HG03060 (cell line): ENCODE data around the gene PTPN1.
"Not testable (repeated sequence)": the region's sequence is repeated elsewhere in the genome, so short reads cannot be mapped to it uniquely, and the experiment has no call there.

ENCODE experiments used
- ATAC-seq: cut with Tn5 transposase; IDR thresholded peaks from one replicate; pipeline ENCODE4 v1.9.1; 2021; ENCODE audit warnings: low read depth, moderate number of reproducible peaks; ENCODE audit not compliant: unreplicated experiment

Gene PTPN1

GRCh38 chr20:50550531-50550930, 40.3 kb downstream of the PTPN1 start:
- ATAC-seq: no peak

GRCh38 chr20:50551288-50551687, 41.1 kb downstream of the PTPN1 start:
- no peak for ATAC-seq

DNA sequence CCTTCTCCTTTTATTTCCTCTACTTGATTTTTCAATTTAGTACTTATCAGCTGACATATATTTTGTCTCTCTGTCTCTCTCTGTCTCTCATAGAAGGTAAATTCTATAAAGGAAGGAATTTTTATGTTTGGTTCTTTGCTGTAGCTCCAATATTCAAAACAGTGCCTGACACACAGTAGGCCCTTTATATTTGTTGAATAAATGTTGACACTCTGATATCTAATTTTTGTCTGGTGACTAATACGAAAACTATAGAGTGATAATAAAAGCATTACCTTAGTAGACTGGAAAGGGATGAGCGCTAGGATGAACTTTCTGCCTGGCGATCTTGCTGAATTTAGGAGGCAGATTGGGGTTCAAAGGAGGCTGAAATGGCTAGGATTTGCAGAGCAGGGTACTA, 42.8 kb downstream of the PTPN1 start:
- no peak for ATAC-seq

GRCh38 chr20:50554694-50555579, 44.8 kb downstream of the PTPN1 start:
- no peak for ATAC-seq

DNA sequence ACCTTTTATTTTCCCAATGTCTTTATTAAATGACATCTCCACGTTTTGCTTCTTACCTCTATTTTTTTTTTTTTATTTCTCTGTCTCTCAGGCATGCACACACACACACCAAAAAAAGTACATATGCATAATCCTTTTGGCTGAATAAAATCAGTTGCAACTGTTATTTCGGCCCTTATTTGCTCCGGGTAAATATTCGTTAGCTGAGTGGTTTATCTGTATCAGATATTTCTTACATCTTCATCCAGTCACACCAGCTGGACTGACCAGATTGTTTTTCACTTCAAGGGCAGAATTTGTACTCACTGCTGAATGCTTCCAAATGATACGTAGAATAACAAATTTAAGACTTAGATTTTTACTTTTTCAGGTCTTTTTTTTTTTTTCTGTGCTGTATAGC, 45.5 kb downstream of the PTPN1 start:
- ATAC-seq: no peak

DNA sequence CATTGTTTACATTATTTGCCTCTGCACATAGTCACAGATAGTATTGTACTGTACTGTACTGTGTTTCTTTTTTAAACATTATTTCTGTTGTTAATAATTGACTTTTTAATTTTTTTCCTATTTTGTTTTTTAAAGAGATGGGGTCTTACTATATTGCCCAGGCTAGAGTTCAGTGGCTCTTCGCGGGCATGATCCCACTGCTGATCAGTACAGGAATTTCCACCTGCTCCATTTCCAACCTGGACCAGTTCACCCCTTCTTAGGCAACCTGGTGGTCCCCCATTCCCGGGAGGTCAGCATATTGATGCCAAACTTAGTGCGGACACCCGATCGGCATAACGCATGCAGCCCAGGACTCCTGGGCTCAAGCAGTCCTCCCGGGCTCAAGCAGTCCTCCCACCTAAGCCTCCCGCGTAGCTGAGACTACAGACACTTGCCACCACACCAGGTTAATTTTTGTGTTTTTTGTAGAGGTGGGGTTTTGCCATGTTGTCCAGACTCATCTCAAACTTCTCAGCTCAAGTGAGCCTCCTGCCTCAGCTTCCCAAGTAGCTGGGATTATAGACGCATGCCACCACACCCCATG, 47.5 kb downstream of the PTPN1 start:
- ATAC-seq: no peak

- ATAC-seq: no peak
These were observed 48.3 kb downstream of the PTPN1 start for GRCh38 chr20:50558483-50558925.

DNA sequence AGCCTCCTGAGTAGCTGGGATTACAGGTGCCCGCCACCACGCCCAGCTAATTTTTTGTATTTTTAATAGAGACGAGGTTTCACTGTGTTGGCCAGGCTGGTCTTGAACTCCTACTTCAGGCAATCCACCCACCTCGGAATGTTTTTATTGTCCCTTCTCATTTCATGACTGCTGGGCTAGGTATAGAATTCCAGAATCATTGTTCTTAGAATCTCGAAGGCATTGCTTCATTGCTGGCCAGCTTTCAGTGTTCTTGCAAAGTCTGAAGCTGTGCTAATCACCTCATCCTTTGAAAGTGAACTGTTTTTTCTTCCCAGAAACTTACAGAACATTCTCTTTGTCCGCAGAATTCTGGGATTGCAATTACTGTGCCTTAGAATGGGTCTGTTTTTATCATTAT, 49.0 kb downstream of the PTPN1 start:
- no peak for ATAC-seq

DNA sequence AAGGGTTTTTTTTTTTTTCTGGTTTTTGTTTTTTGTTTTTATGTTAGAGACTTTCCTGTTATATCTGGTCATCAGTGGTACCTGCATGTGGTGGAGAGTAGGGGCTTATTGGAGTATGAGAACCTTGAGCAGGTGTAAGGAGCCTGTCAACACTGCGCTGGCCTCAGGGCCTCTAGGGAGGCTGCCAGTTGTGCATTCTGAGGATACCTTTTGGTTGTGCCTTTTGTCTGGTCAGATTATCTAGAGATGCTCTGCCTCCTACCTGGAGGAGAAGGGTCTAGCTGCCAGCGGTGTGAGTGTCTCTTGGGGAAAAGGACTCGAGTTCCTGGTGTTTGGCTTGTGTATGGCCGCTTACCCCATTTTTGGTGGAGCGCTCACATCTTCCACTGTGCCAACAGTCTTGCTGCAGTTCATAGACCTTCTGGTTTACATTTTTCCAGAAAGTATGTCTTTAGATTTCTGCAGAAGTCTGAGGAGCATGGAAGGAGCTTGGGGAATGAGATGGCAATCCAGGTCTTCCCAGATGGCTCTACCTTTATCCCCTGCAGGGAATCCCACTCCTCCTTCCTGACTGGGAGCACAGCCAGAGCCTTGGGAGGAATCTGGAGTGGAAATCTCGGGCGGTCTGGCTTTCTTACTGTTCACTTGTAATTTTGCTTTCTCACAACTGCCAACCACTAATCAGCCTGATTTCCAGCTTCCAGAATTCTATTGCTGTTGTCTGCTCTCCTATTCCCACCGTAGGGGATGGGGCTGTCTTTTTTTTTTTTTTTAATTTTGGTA, 49.9 kb downstream of the PTPN1 start:
- ATAC-seq: no peak

DNA sequence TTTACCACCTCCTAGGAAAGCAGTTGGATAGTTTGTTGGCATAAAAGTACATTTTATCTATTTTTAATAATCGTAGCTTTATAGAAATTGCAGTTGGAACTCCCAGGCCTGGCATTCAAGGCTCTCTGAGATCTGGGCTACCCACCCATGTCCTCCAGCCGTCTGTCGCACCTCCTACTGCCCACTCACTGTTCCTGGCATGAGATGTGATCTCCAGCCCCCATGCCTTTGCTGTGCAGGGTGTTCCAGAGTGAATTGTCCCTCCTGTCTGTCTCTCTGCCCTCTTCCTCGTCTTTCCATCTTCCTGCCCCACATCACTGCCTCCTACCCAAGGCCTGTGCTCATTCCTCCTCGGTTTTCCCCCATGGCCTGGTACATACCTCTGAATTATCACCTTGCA, 50.7 kb downstream of the PTPN1 start:
- no peak for ATAC-seq

DNA sequence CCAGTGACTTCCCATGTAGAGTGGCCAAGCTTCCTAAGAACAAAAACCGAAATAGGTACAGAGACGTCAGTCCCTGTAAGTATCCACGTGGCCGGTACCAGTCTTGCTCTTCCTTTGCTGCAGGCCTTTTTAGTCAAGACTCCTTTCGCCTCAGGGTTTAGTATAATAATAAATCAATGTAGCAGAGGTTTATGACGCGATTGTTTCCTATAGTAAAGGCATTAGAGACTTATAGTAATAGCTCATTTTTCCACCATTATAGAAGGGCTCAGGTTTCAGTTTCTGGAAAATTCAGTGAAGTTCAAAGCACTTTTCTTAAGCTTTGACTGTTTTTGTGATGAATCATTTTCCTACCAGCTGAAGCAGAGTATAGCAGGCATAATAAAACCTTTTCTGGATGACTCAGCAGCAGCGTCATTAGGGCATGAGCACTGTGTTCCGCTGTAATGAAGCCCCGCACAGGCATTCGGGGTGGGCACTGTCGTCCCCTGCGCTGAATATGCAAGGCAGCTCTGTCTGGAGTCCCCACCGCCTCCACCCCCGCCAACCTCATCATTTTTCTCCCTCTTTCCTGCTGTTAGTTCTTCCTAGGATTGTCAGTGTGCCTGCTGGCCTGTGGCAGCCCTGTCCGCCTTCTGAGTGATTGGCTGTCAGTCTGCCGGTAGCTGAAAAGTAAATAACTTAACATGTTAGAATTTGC, 51.3 kb downstream of the PTPN1 start:
- ATAC-seq: no peak

DNA sequence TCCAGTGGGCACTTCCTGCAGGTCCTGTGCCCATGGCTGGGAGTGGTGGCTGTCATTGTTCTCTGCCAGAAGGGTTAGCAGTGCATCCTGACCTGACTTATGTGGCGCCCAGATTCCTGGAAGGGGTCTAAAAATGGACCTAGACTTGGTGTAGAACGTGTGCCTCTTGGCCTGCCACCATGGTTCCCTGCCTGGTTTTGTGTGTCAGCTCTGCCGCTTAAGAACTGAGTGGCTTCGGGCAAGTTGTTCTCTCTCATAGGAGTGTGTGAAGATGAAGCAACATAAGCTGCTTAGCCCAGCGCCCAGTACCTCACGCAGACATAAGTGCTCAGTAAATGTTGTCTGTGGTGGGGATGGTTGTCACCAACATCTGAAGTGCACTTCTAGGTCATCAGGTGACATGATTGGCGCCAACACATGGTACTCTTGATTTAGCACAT, 52.1 kb downstream of the PTPN1 start:
- ATAC-seq: no peak

- no peak for ATAC-seq
These were observed 53.2 kb downstream of the PTPN1 start for GRCh38 chr20:50563133-50563944.

GRCh38 chr20:50565383-50565782, 55.2 kb downstream of the PTPN1 start:
- no peak for ATAC-seq

- no peak for ATAC-seq
These were observed 55.7 kb downstream of the PTPN1 start for GRCh38 chr20:50565871-50566270.

DNA sequence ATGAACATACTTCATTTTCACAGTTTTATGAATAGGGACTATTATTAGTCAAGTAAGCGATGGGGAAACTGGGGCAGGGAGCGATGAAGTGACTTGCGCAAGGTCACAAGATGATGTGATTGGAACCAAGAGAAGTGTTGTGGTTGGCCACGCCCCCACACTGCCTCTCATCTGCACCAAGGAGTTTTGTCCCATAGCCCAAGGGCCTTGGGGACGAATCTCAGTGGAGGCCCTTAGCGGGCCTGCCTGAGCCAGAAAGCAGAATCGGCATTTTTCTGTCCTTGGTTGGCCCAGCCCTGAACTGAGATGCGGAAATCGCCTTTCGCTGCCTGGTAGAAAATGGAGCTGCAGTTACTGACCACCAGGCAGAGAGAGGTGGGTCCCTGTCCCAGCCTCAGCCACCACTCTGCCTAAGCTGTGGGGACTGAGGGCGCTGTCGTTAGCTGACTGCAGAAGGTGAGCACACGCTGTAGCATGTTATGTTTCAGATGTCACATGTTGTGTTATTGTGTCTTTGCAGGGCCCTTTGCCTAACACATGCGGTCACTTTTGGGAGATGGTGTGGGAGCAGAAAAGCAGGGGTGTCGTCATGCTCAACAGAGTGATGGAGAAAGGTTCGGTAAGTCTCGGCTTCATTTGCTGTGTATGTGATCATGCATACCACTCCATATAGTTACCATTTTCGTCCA, 57.8 kb downstream of the PTPN1 start:
- ATAC-seq: no peak

GRCh38 chr20:50568549-50568942, 58.4 kb downstream of the PTPN1 start:
- ATAC-seq: no peak

GRCh38 chr20:50569487-50569863, 59.3 kb downstream of the PTPN1 start:
- ATAC-seq: not testable (repeated sequence)
